ENCODE results near the gene ATRNL1.

Gene ATRNL1

GRCh38 chr10:115833119-115833518 lies 740.0 kb downstream of the ATRNL1 start:
- Histone ChIP-seq H3K36me3 (ENCODE audit: control insufficient read depth, insufficient read depth, low read length) (no peaks in the 10 kb centered on the region), H3K27me3 (replicated peaks; ENCODE audit: control insufficient read depth, insufficient read depth, low read length) (no peaks in the 10 kb centered on the region), H3K4me3 (replicated peaks; ENCODE audit: low read depth, low read length) (no peak overlapping the region)
- no peak for TF ChIP-seq CTCF (IDR thresholded peaks at IDR 0.05; ENCODE audit: insufficient read depth, low read length, poor library complexity, severe bottlenecking)
- no peak for DNase-seq (ENCODE audit: extremely low read depth, insufficient read length)

GRCh38 chr10:115844591-115844990 lies 751.4 kb downstream of the ATRNL1 start:
- Histone ChIP-seq H3K27me3 (replicated peaks; ENCODE audit: control insufficient read depth, insufficient read depth, low read length) (no peaks in the 10 kb centered on the region), H3K4me3 (replicated peaks; ENCODE audit: low read depth, low read length) (no peak overlapping the region), H3K36me3 (ENCODE audit: control insufficient read depth, insufficient read depth, low read length) (no peaks in the 10 kb centered on the region)
- no peak for DNase-seq (ENCODE audit: extremely low read depth, insufficient read length)
- no peak for TF ChIP-seq CTCF (IDR thresholded peaks at IDR 0.05; ENCODE audit: insufficient read depth, low read length, poor library complexity, severe bottlenecking)

- Histone ChIP-seq H3K4me3 (replicated peaks; ENCODE audit: low read depth, low read length) (no peak overlapping the region), H3K36me3 (ENCODE audit: control insufficient read depth, insufficient read depth, low read length) (no peaks in the 10 kb centered on the region), H3K27me3 (replicated peaks; ENCODE audit: control insufficient read depth, insufficient read depth, low read length) (no peaks in the 10 kb centered on the region)
- no peak for DNase-seq (ENCODE audit: extremely low read depth, insufficient read length)
- TF ChIP-seq CTCF (IDR thresholded peaks at IDR 0.05; ENCODE audit: insufficient read depth, low read length, poor library complexity, severe bottlenecking): no peak
These were observed 752.8 kb downstream of the ATRNL1 start for GRCh38 chr10:115845921-115846320.

GRCh38 chr10:115846528-115846927 lies 753.4 kb downstream of the ATRNL1 start:
- Histone ChIP-seq H3K4me3 (replicated peaks; ENCODE audit: low read depth, low read length) (no peak overlapping the region), H3K27me3 (replicated peaks; ENCODE audit: control insufficient read depth, insufficient read depth, low read length) (no peaks in the 10 kb centered on the region), H3K36me3 (ENCODE audit: control insufficient read depth, insufficient read depth, low read length) (no peaks in the 10 kb centered on the region)
- no peak for DNase-seq (ENCODE audit: extremely low read depth, insufficient read length)
- no peak for TF ChIP-seq CTCF (IDR thresholded peaks at IDR 0.05; ENCODE audit: insufficient read depth, low read length, poor library complexity, severe bottlenecking)

GRCh38 chr10:115849197-115849596 lies 756.0 kb downstream of the ATRNL1 start:
- TF ChIP-seq CTCF (IDR thresholded peaks at IDR 0.05; ENCODE audit: insufficient read depth, low read length, poor library complexity, severe bottlenecking): no peak
- no peak for DNase-seq (ENCODE audit: extremely low read depth, insufficient read length)

GRCh38 chr10:115850666-115851065 lies 757.5 kb downstream of the ATRNL1 start:
- Histone ChIP-seq H3K36me3 (ENCODE audit: control insufficient read depth, insufficient read depth, low read length) (no peaks in the 10 kb centered on the region), H3K27me3 (replicated peaks; ENCODE audit: control insufficient read depth, insufficient read depth, low read length) (no peaks in the 10 kb centered on the region), H3K4me3 (replicated peaks; ENCODE audit: low read depth, low read length) (no peak overlapping the region)
- TF ChIP-seq CTCF (IDR thresholded peaks at IDR 0.05; ENCODE audit: insufficient read depth, low read length, poor library complexity, severe bottlenecking): no peak
- no peak for DNase-seq (ENCODE audit: extremely low read depth, insufficient read length)

More at GRCh38 chr10:115849197-115849596, 756.0 kb downstream of the ATRNL1 start:
- H3K4me3 ChIP-seq (replicated peaks; ENCODE audit: low read depth, low read length): no peak overlapping the region
- no peaks in the 10 kb centered on the region for H3K27me3 ChIP-seq (replicated peaks; ENCODE audit: control insufficient read depth, insufficient read depth, low read length)
- H3K36me3 ChIP-seq (ENCODE audit: control insufficient read depth, insufficient read depth, low read length): no peaks in the 10 kb centered on the region
